GM21447 (cell line): ENCODE results near the gene LGALS8.
"Not testable (repeated sequence)": the region's sequence is repeated elsewhere in the genome, so short reads cannot be mapped to it uniquely, and the experiment has no call there.

Experiments
- ATAC-seq: cut with Tn5 transposase; IDR thresholded peaks from one replicate; pipeline ENCODE4 v1.9.1; 2021; ENCODE audit not compliant: unreplicated experiment

LGALS8 gene

DNA sequence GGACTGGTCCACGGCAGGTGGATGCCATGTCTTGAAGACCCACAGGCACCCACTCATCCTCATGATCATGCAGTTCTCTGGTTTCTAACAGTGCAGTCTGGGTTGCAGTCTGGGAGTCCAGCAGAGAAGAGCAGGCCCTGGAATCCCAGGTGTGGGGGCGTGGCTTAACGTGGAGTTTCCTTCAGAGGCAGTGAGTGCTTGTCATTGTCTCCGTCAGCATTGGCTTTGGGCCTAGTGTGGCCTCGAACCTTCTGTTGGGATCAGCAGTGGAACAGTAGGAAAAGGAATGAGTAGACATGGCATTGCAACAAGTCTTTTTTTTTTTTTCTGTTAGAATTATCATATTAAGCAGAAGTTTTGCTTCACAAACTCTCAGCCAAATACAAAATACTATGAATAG lies 12.8 kb downstream of the LGALS8 start:
- no peak for ATAC-seq

GRCh38 chr1:236540813-236541465 lies 17.2 kb downstream of the LGALS8 start:
- ATAC-seq = no peak

GRCh38 chr1:236541710-236542109 lies 17.9 kb downstream of the LGALS8 start:
- ATAC-seq = no peak

GRCh38 chr1:236543065-236543669 lies 19.4 kb downstream of the LGALS8 start:
- ATAC-seq = no peak

- no peak for ATAC-seq
Measured at GRCh38 chr1:236545621-236546169, 21.9 kb downstream of the LGALS8 start.

DNA sequence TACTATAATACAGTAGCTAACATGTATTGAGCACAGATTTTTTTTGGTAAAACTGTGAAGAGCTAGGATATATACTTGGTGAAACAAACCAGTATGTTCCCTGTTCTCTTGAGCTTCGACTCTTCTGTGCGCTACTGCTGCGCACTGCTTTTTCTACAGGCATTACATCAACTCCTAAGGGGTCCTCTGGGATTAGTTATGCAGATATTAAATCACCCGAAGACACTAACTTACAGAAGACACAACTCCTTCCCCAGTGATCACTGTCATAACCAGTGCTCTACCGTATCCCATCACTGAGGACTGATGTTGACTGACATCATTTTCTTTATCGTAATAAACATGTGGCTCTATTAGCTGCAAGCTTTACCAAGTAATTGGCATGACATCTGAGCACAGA lies 24.7 kb downstream of the LGALS8 start:
- ATAC-seq = no peak

GRCh38 chr1:236550961-236551851 lies 27.4 kb downstream of the LGALS8 start:
- ATAC-seq = no peak

DNA sequence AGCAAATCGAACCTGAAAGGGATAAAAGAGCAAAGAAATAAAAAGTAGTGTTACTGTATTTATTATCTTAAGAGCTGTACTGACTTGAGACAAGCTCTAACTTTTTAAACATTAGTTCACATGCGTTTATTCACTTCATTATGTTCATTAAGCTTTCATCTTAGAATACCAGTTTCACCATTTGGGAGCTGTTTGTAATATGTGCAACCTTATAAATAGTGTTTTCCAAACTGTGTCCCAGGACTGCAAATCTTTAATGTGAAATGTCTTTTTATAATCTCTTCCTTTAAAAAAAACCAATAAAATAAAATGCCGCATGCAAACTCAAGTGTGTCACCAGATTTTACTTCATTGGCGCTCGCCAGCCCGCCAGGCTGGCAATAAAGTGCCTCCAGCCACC lies 28.3 kb downstream of the LGALS8 start:
- no peak for ATAC-seq

GRCh38 chr1:236552901-236553300 lies 29.1 kb downstream of the LGALS8 start:
- no peak for ATAC-seq

- no peak for ATAC-seq
Measured at GRCh38 chr1:236553370-236553769, 29.6 kb downstream of the LGALS8 start.

- ATAC-seq = no peak
Measured at GRCh38 chr1:236556606-236557005, 32.8 kb downstream of the LGALS8 start.

- no peak for ATAC-seq
Measured at GRCh38 chr1:236558081-236558480, 34.3 kb downstream of the LGALS8 start.

- no peak for ATAC-seq
Measured at GRCh38 chr1:236558846-236559245, 35.1 kb downstream of the LGALS8 start.

GRCh38 chr1:236560213-236560771 lies 36.5 kb downstream of the LGALS8 start:
- no peak for ATAC-seq

GRCh38 chr1:236561976-236562375 lies 38.2 kb downstream of the LGALS8 start:
- ATAC-seq = no peak

DNA sequence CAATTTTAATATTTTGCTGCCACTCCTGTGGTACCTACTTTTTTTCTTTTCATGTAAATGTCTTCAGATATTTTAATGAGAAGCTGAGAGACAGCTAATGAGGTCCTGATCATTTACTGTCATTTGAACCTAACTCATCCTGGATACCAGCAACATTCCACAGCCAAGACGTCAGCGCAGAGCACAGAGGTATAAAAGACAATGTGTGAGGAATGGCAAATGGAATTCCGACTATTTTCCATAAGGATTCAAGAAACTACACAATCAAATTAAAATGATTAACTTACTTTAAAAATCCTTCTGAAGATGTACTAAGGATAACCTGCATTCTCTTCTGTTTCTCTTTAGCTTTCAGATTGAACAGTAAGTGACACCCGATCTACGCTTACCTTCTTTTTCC lies 41.7 kb downstream of the LGALS8 start:
- no peak for ATAC-seq

GRCh38 chr1:236568285-236568894 lies 44.6 kb downstream of the LGALS8 start:
- no peak for ATAC-seq

DNA sequence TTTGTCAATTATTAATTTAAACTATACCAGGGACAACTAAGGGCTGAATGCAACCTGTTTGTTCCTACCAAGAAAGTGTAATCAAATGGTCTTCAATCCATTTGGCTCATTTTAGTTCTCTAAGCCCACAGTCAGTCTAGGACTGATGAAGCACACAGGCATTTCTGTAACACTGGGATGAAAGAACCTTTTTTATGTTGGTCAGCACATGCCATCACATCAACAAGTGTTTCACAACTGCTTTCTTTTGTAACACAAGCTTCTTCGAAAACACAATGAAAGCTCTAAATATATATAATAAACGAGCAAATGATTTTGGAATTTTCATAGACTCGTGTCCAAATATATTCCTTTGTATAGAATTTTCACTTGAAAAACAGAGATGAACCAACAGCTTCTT lies 51.7 kb downstream of the LGALS8 start:
- ATAC-seq = no peak

- ATAC-seq = no peak
Measured at GRCh38 chr1:236576004-236576403, 52.2 kb downstream of the LGALS8 start.

DNA sequence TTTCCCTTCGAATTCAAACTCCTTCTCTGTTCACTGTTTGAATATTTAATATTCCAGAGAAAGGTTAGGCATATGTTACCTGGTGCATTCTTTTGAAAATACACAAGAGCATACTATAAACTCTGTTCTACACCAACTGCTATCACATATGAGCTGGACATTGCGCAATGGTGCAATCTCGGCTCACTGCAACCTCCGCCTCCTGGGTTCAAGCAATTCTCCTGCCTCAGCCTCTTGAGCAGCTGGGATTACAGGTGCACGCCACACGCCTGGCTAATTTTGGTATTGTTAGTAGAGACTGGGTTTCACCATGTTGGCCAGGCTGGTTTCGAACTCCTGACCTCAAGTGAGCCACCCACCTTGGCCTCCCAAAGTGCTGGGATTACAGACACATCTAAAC lies 53.3 kb downstream of the LGALS8 start:
- not testable (repeated sequence) for ATAC-seq

DNA sequence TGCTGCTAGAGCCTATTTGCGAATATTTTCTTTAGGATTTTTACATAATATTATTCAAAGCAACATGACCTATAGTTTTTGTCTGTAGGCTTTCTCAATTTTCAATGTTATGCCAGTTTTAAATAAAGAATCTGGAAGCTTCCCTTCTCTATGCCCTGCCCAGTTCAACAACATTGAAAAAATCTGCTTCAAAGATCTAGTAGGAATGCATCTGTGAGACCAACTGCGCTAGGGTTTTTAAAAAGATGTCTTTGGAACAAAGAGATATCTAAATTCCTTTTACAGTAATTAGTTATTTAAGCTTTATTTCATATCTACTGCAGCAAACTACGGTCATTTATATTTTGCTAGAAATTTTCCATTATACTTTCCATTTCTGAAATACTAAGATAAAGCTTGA lies 54.9 kb downstream of the LGALS8 start:
- ATAC-seq = no peak
